GM10248 (cell line): ENCODE results near the gene C16orf95.
A peak's percentile ranks its signal among the peaks of the same experiment; 100 is the strongest.

Experiments used
- CTCF ChIA-PET: fragments of 300-600 bp; sonication (Branson Sonifier 250); formaldehyde crosslinking; extraction: SDS; loops from one replicate; lab custom pipeline; 2021; ENCODE audit warnings: antibody characterized with exemption; lab: Yijun Ruan, JAX
- POLR2A ChIA-PET: fragments of 350-650 bp; sonication (Branson Sonifier 250); formaldehyde crosslinking; extraction: SDS; loops from one replicate; lab custom pipeline; 2020; ENCODE audit warnings: antibody characterized with exemption; lab: Yijun Ruan, JAX
- DNase-seq: peaks from one replicate; pipeline ENCODE4 v3.0.0; 2012; ENCODE audit errors: extremely low spot score
- CTCF ChIP-seq: IDR thresholded peaks from 2 replicates; pipeline ENCODE4 v1.5.1; 2012; ENCODE audit warnings: mild to moderate bottlenecking, low read depth; ENCODE audit errors: extremely low read depth, missing control alignments, control extremely low read depth

The C16orf95 gene

DNA sequence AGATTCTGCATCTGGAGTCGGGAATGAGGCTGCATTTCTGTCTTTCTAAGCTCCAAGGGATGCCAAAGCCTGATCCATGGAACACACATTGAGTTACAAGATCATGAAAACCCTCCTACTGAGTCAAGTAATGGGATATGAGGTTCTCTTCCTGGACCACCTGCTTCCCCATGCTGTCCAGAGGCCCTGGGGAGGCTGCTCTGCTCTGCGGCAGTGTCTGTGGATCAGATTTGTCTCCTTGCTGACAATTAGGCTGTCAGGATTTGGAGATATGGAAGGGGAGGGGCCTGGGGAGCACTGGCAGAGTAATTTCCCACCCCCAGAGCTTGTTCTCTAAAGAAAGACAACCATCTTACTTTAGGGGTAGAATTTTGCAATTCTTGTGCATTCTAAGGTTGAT is 33.0 kb downstream of the C16orf95 start:
- no peak for DNase-seq
- no peak for TF ChIP-seq CTCF
- CTCF ChIA-PET = interaction anchor here (1.0 to 1.1 kb wide), 2 partner anchors 12 to 13 kb away, joined by 4 to 5 read pairs; no protein-coding TSS in a partner anchor
- POLR2A ChIA-PET = interaction anchor here (0.6 kb wide), 1 partner anchor 18 kb away, joined by 3 read pairs; no protein-coding TSS in a partner anchor

GRCh38 chr16:87279094-87279658 is 38.0 kb downstream of the C16orf95 start:
- DNase-seq = no peak
- ChIA-PET CTCF (interaction anchor here (0.8 to 2.9 kb wide), 12 partner anchors 10 to 716 kb away, joined by 3 to 10 read pairs (median 3); no protein-coding TSS in a partner anchor), POLR2A (no interaction called here)
- no peak for TF ChIP-seq CTCF

GRCh38 chr16:87278191-87279093 is 38.8 kb downstream of the C16orf95 start:
- ChIA-PET CTCF (interaction anchor here (0.8 to 2.9 kb wide), 11 partner anchors 9 to 715 kb away, joined by 3 to 10 read pairs (median 3); no protein-coding TSS in a partner anchor), POLR2A (no interaction called here)
- peak; percentile 87 for TF ChIP-seq CTCF
- peak; percentile 85 for DNase-seq

- DNase-seq = no peak
- no peak for TF ChIP-seq CTCF
- CTCF ChIA-PET = interaction anchor here (1.2 to 2.9 kb wide), 2 partner anchors 36 to 712 kb away, joined by 3 to 10 read pairs; no protein-coding TSS in a partner anchor
- POLR2A ChIA-PET = no interaction called here
Measured at GRCh38 chr16:87276924-87277323, 40.3 kb downstream of the C16orf95 start.

DNA sequence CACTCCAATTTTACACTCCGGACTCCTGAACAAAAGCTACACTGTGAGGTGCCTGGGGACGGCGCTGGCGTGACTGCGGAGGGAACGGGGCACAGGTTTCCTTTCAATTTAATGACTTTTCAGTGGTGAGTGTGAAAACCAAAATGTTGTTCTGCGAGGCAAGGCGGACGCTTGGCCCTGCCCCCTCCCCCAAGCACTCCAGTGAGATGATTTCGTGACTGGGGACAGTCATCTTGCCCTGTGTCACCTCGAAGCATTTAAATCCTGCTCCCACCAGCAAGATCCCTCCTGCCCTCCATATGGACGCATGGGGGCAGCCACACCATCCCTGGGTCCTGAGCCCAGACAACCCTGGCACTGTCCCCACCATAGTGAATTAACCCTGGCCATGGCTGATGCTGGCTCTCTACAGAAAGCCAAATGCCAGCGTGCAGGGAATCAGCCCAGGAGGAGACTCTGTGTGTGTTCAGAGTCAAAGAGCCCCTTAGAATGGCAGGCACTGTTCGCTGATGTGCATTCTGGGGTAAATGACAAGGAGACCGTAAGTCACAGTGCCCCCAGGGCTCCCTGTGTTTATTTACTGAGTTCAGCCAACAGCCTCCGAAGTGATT is 41.0 kb downstream of the C16orf95 start:
- ChIA-PET CTCF (interaction anchor here (1.2 to 2.9 kb wide), 2 partner anchors 36 to 712 kb away, joined by 3 to 10 read pairs; no protein-coding TSS in a partner anchor), POLR2A (no interaction called here)
- TF ChIP-seq CTCF = no peak
- no peak for DNase-seq

DNA sequence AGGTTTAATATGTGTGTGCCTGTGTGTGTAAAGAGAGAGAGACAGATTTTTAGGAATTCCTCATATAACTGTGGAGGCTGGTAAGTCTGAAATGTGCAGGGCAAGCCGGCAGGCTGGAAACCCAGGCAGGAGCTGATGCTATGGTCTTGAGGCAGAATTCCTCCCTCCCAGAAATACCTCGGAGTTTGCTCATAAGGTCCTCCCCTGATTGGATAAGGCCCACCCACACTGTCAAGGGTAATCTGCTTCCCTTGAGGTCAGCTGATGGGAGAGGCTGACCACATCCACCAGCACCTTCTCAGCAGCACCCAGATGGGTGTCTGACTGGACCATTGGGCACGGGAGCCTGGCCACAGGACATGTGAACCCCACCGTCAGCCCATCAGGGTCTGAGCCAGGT is 42.4 kb downstream of the C16orf95 start:
- DNase-seq = no peak
- TF ChIP-seq CTCF = no peak
- CTCF ChIA-PET = no interaction called here
- POLR2A ChIA-PET = no interaction called here
